Cardiac septum (tissue), 1 donor: ENCODE data around the gene NHERF1. TPM values are rescaled to one million over a fixed set of nuclear protein-coding genes. Genes with fewer than 3 reads are reported as not detected.

ENCODE experiments used
- DNase-seq: peaks from one replicate; pipeline ENCODE4 v3.0.0-alpha.2; 2020; ENCODE audit warnings: low spot score
- intact Hi-C: fragments of 100-400 bp; cut with DNase I; formaldehyde crosslinking; loops from one replicate; pipeline ENCODE4 v1.14.0; 2022
- total RNA-seq: library from RNA; stranded (reverse); fragmentation: NEBNext Ultra II Directional; extraction: Animal tissue kit (Norgen Biotek cat#: 25700); gene quantifications from one replicate; pipeline ENCODE4 v1.2.1, GENCODE V29; 2021
- donor health status: DM: no; HTN: no; CAD: no.

Gene NHERF1
- total RNA-seq, 1 donor from 2014 or later, result 10.1 TPM

GRCh38 chr17:74776044-74776962, 27.9 kb downstream of the NHERF1 start, which contains the start of gene NAT9:
Gene NAT9, minus strand, starts transcription at chr17:74776345. Its CDS starts 647 bp downstream, at chr17:74775698.
- DNase-seq, result peak; percentile 98
- intact Hi-C loops, result no loop called here

- intact Hi-C loops, result no loop called here
- DNase-seq, result peak; percentile 44
These were observed 28.6 kb downstream of the NHERF1 start for GRCh38 chr17:74776990-74777389.

- DNase-seq, result no peak
- intact Hi-C loops, result no loop called here
These were observed 29.6 kb downstream of the NHERF1 start for GRCh38 chr17:74777901-74778515.

GRCh38 chr17:74778960-74779359, 30.5 kb downstream of the NHERF1 start:
- intact Hi-C loops, result no loop called here
- DNase-seq, result no peak

- intact Hi-C loops, result no loop called here
These were observed 31.1 kb downstream of the NHERF1 start for GRCh38 chr17:74779501-74779900.

GRCh38 chr17:74779948-74780400, 31.5 kb downstream of the NHERF1 start:
- DNase-seq, result peak; percentile 80
- intact Hi-C loops, result loop anchor here (5.0 kb wide), 1 partner anchor 33 kb away; the partner anchor contains the start of gene NHERF1

More at GRCh38 chr17:74779501-74779900, 31.1 kb downstream of the NHERF1 start:
- DNase-seq, result no peak

GRCh38 chr17:74780443-74781238, 32.2 kb downstream of the NHERF1 start:
- intact Hi-C loops, result loop anchor here (5.0 kb wide), 1 partner anchor 33 kb away; the partner anchor contains the start of gene NHERF1
- DNase-seq, result no peak

- intact Hi-C loops, result loop anchor here (5.0 kb wide), 1 partner anchor 35 kb away; the partner anchor contains the start of gene NHERF1
These were observed 34.1 kb downstream of the NHERF1 start for GRCh38 chr17:74782571-74782970.

GRCh38 chr17:74784125-74784810, 35.8 kb downstream of the NHERF1 start:
- intact Hi-C loops, result loop anchor here (5.0 kb wide), 1 partner anchor 37 kb away; the partner anchor contains the start of gene NHERF1
- no peak for DNase-seq

More at GRCh38 chr17:74782571-74782970, 34.1 kb downstream of the NHERF1 start:
- no peak for DNase-seq

- intact Hi-C loops, result no loop called here
These were observed 36.9 kb downstream of the NHERF1 start for GRCh38 chr17:74785096-74785980.

GRCh38 chr17:74785981-74786360, 37.5 kb downstream of the NHERF1 start:
- DNase-seq, result peak; percentile 67
- intact Hi-C loops, result no loop called here

More at GRCh38 chr17:74785096-74785980, 36.9 kb downstream of the NHERF1 start:
- DNase-seq, result peak; percentile 49

- intact Hi-C loops, result no loop called here
- DNase-seq, result peak; percentile 63
These were observed 38.1 kb downstream of the NHERF1 start for GRCh38 chr17:74786431-74787055.

- intact Hi-C loops, result loop anchor here (1.0 kb wide), 1 partner anchor 74 kb away; no protein-coding TSS in a partner anchor
- DNase-seq, result no peak
These were observed 42.0 kb downstream of the NHERF1 start for GRCh38 chr17:74790161-74791058.

- no peak for DNase-seq
- intact Hi-C loops, result no loop called here
These were observed 44.2 kb downstream of the NHERF1 start for GRCh38 chr17:74792586-74793105.

GRCh38 chr17:74795327-74796020, 47.0 kb downstream of the NHERF1 start:
- DNase-seq, result no peak
- intact Hi-C loops, result no loop called here

- intact Hi-C loops, result no loop called here
- no peak for DNase-seq
These were observed 47.8 kb downstream of the NHERF1 start for GRCh38 chr17:74796211-74796610.
